GM18858 (cell line): ENCODE results near the gene EIF2A.
A peak's percentile ranks its signal among the peaks of the same experiment; 100 is the strongest.
"Not testable (repeated sequence)": the region's sequence is repeated elsewhere in the genome, so short reads cannot be mapped to it uniquely, and the experiment has no call there.

Experiments
- ATAC-seq: cut with Tn5 transposase; IDR thresholded peaks from one replicate; pipeline ENCODE4 v1.9.1; 2021; ENCODE audit not compliant: unreplicated experiment

The EIF2A gene

GRCh38 chr3:150600647-150601530 is 54.3 kb downstream of the EIF2A start:
- not testable (repeated sequence) for ATAC-seq

DNA sequence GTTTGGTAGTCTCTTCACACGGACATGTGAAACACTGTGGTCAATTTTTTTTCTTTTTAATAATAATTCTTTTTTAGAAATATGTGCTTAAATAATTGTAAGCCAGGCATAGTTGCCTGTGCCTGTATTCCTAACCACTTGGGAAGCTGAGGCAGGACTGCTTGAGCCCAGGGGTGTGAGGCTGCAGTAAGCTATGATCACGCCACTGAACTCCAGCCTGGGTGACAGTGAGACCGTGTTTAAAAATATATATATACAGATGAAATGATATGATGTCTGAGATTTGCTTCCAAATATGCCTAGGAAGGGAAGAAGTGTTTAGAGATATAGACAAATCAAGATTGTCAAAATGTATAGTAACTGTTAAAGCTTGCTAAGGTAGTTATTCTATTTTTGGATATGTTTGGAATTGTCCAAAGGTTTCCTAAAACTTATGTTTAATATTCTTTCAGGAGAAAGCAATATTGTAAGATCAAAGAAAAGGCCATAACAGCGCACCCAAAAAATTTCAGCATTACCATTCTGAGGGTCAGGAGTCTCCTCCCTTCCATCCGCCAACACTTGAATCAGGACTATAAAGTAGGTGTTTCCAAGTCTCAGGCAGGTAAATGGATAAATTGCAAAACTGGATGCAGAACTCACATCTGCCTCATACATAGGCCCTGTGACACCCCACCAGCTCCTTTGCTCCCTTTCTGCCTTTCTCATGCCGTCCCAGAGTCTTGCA is 56.0 kb downstream of the EIF2A start:
- no peak for ATAC-seq

DNA sequence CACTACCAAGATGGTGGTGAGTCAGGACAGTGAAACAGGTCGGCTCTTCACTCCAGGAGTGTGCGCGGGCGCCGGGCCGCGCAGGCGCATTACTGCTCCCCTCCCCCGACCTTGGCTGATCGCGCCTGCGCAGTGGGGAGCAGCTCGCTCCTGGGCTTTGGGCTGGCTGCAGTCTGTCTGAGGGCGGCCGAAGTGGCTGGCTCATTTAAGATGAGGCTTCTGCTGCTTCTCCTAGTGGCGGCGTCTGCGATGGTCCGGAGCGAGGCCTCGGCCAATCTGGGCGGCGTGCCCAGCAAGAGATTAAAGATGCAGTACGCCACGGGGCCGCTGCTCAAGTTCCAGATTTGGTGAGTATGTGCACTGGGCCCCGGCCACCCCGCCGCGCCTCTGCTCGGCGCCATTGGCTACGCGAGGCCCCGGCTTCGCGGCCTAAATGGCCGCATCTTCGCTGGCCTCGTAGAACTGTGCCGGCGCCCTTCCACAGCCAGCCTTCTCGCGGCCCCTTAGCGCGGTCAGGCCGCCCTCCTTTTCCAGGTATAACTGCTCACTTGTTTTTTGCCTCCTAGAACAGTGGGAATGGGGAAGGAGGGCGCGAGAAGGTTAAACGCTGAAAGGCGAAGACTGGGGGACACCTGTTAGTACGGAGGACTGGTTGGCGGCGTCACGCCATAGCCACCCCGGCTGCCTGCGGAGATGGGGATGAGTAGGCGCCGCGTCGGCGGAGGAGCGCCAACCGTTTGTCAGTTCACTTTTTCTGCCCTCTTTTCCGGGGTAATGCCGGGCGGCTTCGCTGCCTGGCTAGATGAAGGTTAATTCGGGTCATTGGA is 56.8 kb downstream of the EIF2A start, which contains the start of gene SELENOT:
TSS of gene SELENOT (plus strand) at position 169 of the 827 bp plus-strand sequence. CDS start at position 211, 42 bp downstream.
- peak; percentile 42 for ATAC-seq

DNA sequence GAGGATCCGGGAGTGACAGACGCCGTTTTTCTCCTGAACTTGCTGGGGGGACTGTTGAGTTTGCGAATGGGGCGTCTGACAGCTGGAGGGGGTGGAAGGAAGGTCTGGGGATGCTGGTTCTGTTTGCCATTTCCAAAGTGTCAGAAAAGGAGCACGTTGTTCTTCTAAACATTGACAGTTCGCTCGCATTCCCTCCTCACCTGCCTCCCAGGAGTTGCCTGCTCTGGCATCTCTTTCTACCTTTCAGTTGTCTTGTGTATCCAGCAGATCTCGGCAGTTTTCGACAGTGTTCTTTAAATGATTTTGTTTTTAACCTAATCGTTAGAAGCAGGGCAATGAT is 57.4 kb downstream of the EIF2A start:
- ATAC-seq, result peak; percentile 1

- ATAC-seq, result no peak
These were observed 59.5 kb downstream of the EIF2A start for GRCh38 chr3:150605998-150606641.

GRCh38 chr3:150607267-150608065 is 60.9 kb downstream of the EIF2A start:
- ATAC-seq, result no peak

GRCh38 chr3:150609988-150610387 is 63.4 kb downstream of the EIF2A start:
- no peak for ATAC-seq

DNA sequence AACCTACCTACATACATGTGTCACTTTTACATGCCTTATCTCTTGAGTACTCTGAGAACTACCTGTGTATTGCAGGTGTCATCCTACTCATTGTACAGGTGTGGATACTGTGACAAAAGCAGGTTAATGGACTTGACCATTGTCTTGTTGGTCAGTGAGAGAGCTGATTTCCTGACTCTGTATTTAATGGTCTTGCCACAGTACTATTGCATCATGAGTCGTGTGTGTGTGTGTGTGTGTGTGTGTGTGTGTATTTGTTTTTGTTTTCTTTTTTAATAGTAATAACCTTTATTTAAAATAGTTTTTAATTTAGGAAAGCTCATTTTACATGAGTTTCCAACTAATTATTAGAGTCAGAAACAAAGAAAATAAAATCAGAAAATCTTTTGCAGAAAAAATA is 64.2 kb downstream of the EIF2A start:
- no peak for ATAC-seq

GRCh38 chr3:150611666-150612065 is 65.1 kb downstream of the EIF2A start:
- ATAC-seq, result no peak

GRCh38 chr3:150612494-150612893 is 65.9 kb downstream of the EIF2A start:
- no peak for ATAC-seq

GRCh38 chr3:150613034-150613433 is 66.4 kb downstream of the EIF2A start:
- no peak for ATAC-seq

DNA sequence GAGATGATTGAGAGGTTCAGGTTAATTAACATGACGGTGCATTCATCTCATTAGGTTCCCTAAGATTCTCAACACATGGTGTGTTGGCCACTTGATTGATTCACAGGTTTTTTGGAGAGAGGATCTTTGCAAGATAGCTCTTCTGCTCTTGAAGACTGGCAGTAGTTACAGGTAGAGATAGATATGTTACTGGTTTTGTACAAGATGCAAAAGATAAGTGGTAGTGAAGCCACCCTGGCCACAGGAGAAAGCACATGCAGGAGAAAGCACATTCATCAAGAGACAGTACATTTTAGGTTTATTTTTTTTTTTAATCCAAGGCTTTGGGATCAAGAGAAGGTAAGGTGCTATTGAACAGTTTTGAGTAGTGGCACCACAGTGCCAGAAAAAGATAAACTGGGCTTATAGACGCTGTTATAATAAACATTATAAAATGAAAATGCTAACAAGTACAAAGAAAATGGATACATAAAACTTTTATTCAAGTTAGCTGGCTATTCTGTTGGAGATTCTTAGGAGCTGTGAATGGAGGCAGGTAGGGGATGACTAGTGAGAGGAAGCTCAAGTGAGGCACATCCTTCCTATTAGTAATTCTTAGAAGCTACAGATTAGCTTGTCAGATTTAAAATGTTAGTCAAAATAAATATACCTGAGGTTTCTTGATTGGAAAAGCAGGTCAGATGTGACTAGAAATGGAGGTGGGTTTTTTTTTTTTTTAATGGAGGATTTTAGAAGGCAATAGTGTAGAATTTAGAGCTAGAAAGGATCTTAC is 67.3 kb downstream of the EIF2A start:
- no peak for ATAC-seq

DNA sequence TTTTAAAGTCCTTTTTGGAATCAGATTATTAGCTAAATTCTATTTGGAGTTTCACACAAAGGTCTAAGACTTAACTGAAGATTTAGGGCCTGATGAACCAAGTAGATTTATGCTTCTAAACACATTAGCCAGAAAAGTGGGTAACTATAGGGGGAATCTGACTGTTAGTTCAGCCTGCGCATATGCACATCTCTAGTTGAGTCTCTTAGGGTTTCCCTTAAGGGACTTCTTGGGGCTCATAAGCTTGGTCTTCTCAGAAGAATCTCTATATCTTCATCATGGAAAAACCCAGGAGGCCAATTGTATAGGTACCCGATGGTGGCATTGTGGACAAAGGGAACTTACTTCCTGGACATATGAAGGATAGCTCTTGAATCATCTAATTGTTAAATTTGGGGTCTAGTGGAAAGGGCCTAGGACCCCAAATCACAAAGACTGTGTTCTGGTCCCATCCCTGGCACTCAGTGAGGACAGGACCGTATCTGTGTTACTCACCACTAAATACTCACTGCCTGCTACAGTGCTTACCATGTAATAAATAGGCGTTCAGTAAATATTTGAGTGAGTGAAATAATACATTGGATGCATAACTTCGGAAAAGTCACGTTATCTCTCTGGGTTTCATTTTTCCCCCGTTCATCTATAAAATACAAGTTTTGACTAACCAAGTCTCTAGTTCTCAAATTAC is 73.6 kb downstream of the EIF2A start:
- no peak for ATAC-seq

- ATAC-seq, result not testable (repeated sequence)
These were observed 76.4 kb downstream of the EIF2A start for GRCh38 chr3:150622955-150623354.

DNA sequence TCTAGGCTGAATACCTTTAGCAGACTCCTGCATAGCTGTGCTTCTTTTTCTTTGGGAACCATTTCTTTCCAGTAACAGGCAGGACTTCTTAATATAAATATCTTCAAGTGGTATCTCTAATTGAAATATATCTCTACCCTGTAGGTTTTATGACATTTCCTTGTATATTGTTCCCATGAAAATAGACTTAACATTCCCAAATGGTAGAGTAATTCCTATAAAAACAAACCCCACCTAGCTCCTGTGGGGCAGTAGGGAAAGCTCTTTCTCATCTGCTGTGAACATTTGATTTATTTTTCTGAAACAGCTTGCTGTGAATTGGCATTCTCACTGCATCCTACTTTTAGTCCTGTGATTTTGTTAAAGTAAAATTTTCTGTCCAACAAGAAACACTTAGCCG is 77.4 kb downstream of the EIF2A start:
- ATAC-seq, result no peak

GRCh38 chr3:150626148-150626930 is 79.8 kb downstream of the EIF2A start:
- ATAC-seq, result no peak

GRCh38 chr3:150627557-150627956 is 81.0 kb downstream of the EIF2A start:
- ATAC-seq, result no peak
